Aorta (tissue), 5 donors: Measurements from ENCODE around the gene KRTAP5-1. TPM values are rescaled to one million over a fixed set of nuclear protein-coding genes. Genes with fewer than 3 reads are reported as not detected.

ENCODE experiments used
- ATAC-seq: fragments of 200-7000 bp; cut with Tn5 transposase; one replicate; pipeline ENCODE4 v1.9.1; 2022; ENCODE audit warnings: moderate library complexity; ENCODE audit not compliant: low FRiP score
- DNase-seq, 2 donors: peaks; one replicate each; pipeline ENCODE4 v3.0.0-alpha.2; 2020
- H3K27ac ChIP-seq, 2 donors: one replicate each; pipeline ENCODE4 v1.5.1; 2013; ENCODE audit warnings: low read length in 2 of 2, mild to moderate bottlenecking in 2 of 2, moderate library complexity in 2 of 2, control low read depth in 1 of 2, inconsistent platforms in 1 of 2, low read depth in 1 of 2
- H3K27me3 ChIP-seq, 2 donors: one replicate each; pipeline ENCODE4 v1.6.1; 2013; ENCODE audit warnings: control low read depth in 1 of 2, low read length in 1 of 2, mild to moderate bottlenecking in 1 of 2, moderate library complexity in 1 of 2; ENCODE audit not compliant: insufficient read depth in 2 of 2, control insufficient read depth in 1 of 2
- H3K36me3 ChIP-seq, 2 donors: one replicate each; pipeline ENCODE4 v1.6.1; 2013; ENCODE audit warnings: control low read depth in 1 of 2, low read length in 1 of 2, mild to moderate bottlenecking in 1 of 2; ENCODE audit not compliant: insufficient read depth in 2 of 2, control insufficient read depth in 1 of 2
- H3K4me1 ChIP-seq, 2 donors: one replicate each; pipeline ENCODE4 v1.6.1; 2013; ENCODE audit warnings: low read length in 2 of 2, control low read depth in 1 of 2, mild to moderate bottlenecking in 1 of 2, moderate library complexity in 1 of 2; ENCODE audit not compliant: insufficient read depth in 2 of 2, control insufficient read depth in 1 of 2
- H3K4me3 ChIP-seq, 2 donors: one replicate each; pipeline ENCODE4 v1.5.1; 2013; ENCODE audit warnings: low read length in 2 of 2, control low read depth in 1 of 2, mild to moderate bottlenecking in 1 of 2
- H3K9me3 ChIP-seq: one replicate; pipeline ENCODE4 v1.6.1; 2013; ENCODE audit warnings: mild to moderate bottlenecking, low read length; ENCODE audit not compliant: control insufficient read depth
- WGBS, 2 donors: extraction: QIAGEN DNeasy Blood & Tissue Kit; methylation state at CpG; one replicate each; pipeline ENCODE4 v1.1.7; 2013; 5-methylcytosine and 5-hydroxymethylcytosine counted together
- intact Hi-C, 2 donors: fragments of 100-400 bp; cut with DNase I; formaldehyde crosslinking; loops; one replicate each; pipeline versions ENCODE4 v1.14.2 to v1.15.0; 2022
- polyA plus RNA-seq, 2 donors: library from polyadenylated mRNA; stranded (reverse); fragments of 200-250 nt; gene quantifications; one replicate each; pipeline ENCODE4 v1.2.3, GENCODE V29; 2013
- total RNA-seq, 2 donors: library from RNA; stranded (reverse); fragmentation: NEBNext Ultra II Directional; extraction: Animal tissue kit (Norgen Biotek cat#: 25700); gene quantifications; one replicate each; pipeline ENCODE4 v1.2.1, GENCODE V29; 2021
- donor health status: healthy with polysubstance abuse.
- donor health status: Bipolar disorder and iron deficiency.
- donor health status: DM: no; HTN: no; CAD: no.
- donor health status: DM: no; HTN: no; CAD: no.
- donor health status: DM: yes; HTN: yes; CAD: no.

The KRTAP5-1 gene
- total and polyA plus RNA-seq, 4 donors, result not detected

DNA sequence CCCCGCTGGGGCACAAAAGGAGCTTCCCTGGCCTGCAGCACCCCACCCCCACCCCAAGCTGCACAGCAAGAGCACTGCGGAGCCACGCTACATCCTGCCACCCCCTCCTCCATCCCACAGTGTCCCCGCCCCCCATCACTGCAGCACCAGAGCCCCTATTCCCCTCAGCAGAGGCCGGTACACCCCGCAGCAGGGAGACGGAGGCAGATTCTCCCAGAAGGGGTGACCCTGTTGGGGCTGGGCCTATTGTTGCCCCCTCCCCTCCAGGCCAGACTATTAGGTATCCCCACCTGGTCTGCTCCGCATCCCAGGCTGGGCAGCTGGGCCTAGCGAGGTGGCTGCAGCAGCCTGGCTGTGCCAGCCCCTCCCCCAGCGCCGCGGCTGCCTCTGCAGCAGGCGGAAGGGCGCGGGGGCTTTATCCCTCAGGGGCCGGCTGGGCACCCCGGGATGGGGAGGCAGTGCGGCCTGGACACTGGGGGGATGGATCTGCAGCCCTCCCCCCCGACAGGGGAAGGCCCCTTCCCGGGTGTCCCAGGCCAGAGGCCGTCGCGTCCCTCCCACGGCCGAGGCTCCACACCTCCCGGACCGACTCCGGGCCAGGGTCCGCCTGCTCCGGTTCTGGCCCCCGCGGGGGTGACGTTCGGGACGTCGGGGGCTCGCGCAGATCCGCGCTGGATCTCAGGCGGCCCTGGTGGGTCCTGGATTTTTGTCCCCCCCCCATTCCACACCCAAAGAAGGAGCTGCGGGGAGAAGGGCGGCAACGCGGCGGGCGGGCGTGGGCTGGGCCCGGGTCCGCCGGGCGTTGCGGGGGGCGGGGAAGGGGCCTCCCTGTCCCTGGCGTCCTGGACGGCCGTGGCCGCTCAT is 14.0 kb downstream of the KRTAP5-1 start:
- no peaks in the 10 kb centered on the region for H3K9me3 ChIP-seq
- 2% methylated on average over 34 to 58 of the region's 58 CpGs for WGBS, 2 donors
- intact Hi-C loops, result no loop called here
- peak overlapping the region; percentile 67 to 78 for H3K4me3 ChIP-seq
- DNase-seq (peak; percentile 58 to 79), ATAC-seq (no peak)
- H3K36me3 ChIP-seq, result no peaks in the 10 kb centered on the region
- H3K27me3 ChIP-seq, result no peaks in the 10 kb centered on the region
- H3K27ac ChIP-seq, result no peak overlapping the region
- no peaks in the 10 kb centered on the region for H3K4me1 ChIP-seq

DNA sequence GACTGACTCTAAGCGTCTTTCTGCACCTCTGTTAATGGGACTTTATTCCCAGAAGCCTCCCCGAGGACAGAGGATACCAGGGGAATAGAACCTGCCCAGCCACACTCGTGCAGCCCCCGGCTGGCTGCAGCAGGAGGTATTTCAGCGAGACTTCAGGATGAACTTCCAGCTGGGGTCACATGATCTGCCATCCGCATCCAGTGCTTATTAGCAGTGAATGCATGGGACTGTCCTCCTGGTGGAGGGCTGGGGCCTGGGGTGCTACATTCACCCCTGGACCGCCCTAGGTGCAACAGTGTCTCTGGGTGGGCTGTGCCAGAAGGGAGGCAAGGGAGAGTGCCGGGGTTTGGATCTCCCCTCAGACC is 14.6 kb downstream of the KRTAP5-1 start:
- ATAC-seq (no peak), DNase-seq (no peak)
- Histone ChIP-seq H3K4me3 (no peak overlapping the region), H3K27ac (no peak overlapping the region), H3K27me3 (no peaks in the 10 kb centered on the region), H3K36me3 (no peaks in the 10 kb centered on the region), H3K4me1 (no peaks in the 10 kb centered on the region), H3K9me3 (no peaks in the 10 kb centered on the region)
- 48 to 51% methylated on average over 8 of the region's 8 CpGs for WGBS, 2 donors
- intact Hi-C loops, result no loop called here

DNA sequence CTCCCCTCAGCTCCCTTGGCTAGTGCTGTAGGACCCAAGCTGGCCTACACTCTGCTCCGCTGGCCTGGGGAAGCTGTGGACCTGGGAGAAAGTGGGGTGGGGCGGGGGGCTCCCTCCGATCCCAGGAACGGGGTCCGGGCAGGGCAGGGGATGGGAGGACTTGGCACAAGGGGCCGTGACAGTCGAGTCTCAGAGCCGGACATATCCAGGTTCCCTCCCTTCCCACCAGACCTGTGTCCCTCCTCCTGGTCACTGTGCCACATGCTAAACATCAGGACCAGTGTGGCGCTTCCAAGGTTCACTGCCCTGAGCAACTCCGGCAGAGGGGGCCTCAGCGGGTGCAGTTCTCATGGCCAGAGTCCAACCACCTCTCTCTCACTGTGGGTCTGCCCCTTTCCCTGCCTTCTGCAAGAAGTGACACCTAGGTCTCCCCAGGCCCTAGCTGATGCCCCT is 15.1 kb downstream of the KRTAP5-1 start:
- DNase-seq (peak in 1 of 2 donors; percentile 70), ATAC-seq (no peak)
- Histone ChIP-seq H3K4me1 (no peaks in the 10 kb centered on the region), H3K27me3 (no peaks in the 10 kb centered on the region), H3K36me3 (no peaks in the 10 kb centered on the region), H3K9me3 (no peaks in the 10 kb centered on the region), H3K4me3 (no peak overlapping the region), H3K27ac (no peak overlapping the region)
- 50 to 56% methylated on average over 11 of the region's 11 CpGs for WGBS, 2 donors
- intact Hi-C loops, result no loop called here

DNA sequence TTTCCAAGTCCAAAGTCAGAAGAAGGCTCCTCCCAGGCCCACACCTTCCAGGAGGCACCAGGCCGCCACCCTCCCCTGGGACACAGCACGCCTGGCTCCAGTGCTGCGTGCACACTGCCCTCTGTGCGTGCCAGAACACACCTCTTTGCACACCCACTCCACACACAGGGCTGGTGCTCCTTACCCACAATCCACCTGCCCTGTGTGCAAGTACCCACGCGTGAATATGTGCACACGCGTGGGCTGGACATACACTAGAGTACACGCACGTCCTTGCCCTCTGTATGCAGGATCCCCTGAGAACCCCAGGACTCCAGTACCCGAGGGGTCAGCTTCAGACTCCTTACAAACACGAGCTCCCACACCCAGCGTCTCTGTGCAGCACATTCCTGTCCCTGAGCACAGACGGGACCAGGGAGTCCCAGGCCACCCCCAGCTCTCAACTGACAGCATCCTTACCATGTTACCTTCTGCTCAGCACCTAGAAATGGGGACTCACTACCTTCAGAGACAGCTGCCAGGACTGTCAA is 15.8 kb downstream of the KRTAP5-1 start:
- Histone ChIP-seq H3K36me3 (no peaks in the 10 kb centered on the region), H3K9me3 (no peaks in the 10 kb centered on the region), H3K27ac (no peak overlapping the region), H3K4me3 (no peak overlapping the region), H3K27me3 (no peaks in the 10 kb centered on the region), H3K4me1 (no peaks in the 10 kb centered on the region)
- WGBS, 2 donors, result 44 to 45% methylated on average over 14 of the region's 14 CpGs
- ATAC-seq (no peak), DNase-seq (peak in 1 of 2 donors; percentile 59)
- intact Hi-C loops, result no loop called here

DNA sequence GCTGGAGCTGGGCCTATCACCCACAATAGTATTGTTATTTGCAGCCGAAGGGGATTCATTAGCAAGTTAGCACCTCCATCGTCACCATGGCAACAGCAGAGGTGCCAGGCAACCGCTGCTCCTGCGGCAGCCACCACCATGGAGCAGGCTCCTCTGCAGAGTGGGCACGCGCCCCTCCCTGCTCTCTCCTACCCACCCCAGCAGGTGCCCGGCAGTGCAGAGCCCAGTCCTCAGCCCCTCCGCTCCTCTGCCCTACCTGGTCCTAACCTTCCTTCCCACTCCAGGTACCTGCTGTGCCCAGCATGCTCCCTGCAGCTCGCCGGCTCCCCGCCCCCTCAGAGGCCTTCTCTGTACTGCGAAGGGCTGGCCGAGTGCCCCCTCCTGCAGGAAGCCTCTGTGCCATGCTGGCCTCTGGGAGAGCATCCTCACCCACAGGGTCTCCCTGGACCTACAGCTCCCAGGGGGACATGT is 16.6 kb downstream of the KRTAP5-1 start:
- no peak overlapping the region for H3K27ac ChIP-seq
- intact Hi-C loops, result no loop called here
- no peaks in the 10 kb centered on the region for H3K9me3 ChIP-seq
- peak; percentile 44 to 74 for DNase-seq
- ATAC-seq, result no peak
- no peaks in the 10 kb centered on the region for H3K4me1 ChIP-seq
- WGBS, 2 donors, result 55 to 56% methylated on average over 13 of the region's 13 CpGs
- H3K36me3 ChIP-seq, result no peaks in the 10 kb centered on the region
- no peaks in the 10 kb centered on the region for H3K27me3 ChIP-seq
- no peak overlapping the region for H3K4me3 ChIP-seq

DNA sequence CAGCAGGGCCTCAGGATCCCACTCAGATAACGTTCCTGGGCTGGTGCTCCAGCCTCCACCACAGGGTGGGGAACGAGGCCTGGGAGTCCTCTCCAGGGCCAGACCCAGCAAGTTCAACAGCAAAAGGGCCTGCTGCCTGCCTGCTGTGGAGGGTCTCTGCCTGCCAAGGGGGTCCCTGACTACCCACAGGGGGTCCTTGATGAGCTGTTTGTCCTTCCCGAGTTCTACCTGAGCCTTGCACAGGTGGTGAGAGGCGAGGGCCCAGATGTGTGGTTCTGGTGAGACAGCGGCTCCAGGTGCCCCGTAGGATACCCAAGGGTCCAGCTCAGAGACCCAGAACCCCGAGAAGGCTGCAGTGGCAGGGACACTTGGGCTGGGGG is 17.4 kb downstream of the KRTAP5-1 start:
- ATAC-seq, result no peak
- Histone ChIP-seq H3K36me3 (no peaks in the 10 kb centered on the region), H3K9me3 (no peaks in the 10 kb centered on the region), H3K4me3 (no peak overlapping the region), H3K4me1 (no peaks in the 10 kb centered on the region), H3K27ac (no peak overlapping the region), H3K27me3 (no peaks in the 10 kb centered on the region)
- 68 to 76% methylated on average over 7 of the region's 7 CpGs for WGBS, 2 donors
- no peak for DNase-seq
- intact Hi-C loops, result no loop called here

DNA sequence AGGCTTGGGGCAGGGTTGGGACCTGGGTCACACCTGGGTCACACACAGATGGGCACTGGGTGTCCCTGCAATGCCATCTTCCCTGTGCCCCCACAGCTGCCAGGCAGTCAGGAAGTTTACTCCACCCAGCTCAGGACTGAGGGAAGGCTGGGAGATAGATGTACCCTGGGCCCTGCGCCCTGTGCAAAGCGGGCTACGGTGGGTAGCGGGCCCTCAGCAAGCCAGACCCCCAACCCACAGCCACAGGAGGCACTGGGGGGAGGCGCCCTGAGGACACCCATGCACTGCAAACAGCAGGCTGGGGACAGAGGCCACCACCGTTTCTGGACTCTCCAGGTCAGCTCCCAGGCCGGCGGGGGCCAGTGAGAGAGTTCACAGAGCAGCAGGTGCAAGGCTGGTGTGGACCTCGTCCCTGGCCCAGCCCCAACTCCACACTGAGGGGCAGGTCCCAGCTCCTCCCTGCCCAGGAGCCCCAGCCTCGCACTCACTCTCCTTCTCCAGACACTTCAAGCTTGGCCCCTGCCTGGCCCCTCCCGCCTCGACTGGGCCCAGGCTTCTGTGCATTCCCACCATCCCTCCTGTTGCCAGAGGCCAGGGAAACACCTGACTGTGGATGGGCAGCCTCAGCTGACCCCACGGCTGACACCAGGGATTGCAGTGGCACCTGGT is 17.9 kb downstream of the KRTAP5-1 start:
- Histone ChIP-seq H3K4me3 (no peak overlapping the region), H3K4me1 (no peaks in the 10 kb centered on the region), H3K9me3 (no peaks in the 10 kb centered on the region), H3K36me3 (no peaks in the 10 kb centered on the region), H3K27ac (no peak overlapping the region), H3K27me3 (no peaks in the 10 kb centered on the region)
- WGBS, 2 donors, result 65 to 74% methylated on average over 12 to 13 of the region's 13 CpGs
- no peak for ATAC-seq
- DNase-seq, result peak; percentile 47 to 75
- intact Hi-C loops, result no loop called here

DNA sequence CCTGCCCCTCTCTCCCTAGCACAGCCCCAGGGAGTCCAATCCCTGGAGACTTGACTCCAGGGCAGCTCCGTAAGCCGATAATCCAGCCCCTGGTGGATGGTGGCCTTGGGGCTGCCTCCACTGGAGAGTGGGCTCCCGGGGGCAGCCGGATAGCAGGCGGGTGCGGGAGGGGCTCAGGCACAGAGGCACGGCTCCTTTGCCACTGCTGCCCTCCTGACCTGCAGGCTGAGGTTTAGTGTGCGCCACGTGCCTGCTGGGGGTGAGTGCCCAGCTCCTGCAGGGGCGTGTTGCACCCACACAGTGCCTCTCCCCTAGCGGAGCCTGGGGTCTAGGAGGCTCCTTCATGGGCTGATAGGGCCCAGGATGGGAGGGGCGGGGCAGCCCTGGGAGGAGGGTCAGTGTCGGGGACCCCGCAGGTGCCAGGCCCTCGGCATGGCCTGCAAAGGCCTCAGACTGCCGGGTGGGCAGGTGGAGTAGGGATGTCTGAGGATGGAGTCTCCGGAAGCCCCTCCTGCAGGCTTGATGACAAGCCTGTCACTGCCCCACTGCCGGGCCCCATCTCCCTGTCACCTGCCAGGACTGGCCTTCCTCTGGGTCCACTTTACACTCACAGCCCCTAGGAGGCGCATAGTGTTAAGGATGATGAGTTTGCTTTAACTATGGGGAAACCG is 18.6 kb downstream of the KRTAP5-1 start:
- intact Hi-C loops, result no loop called here
- Histone ChIP-seq H3K4me1 (no peaks in the 10 kb centered on the region), H3K9me3 (no peaks in the 10 kb centered on the region), H3K36me3 (no peaks in the 10 kb centered on the region), H3K27ac (no peak overlapping the region), H3K4me3 (no peak overlapping the region), H3K27me3 (no peaks in the 10 kb centered on the region)
- DNase-seq, result no peak
- WGBS, 2 donors, result 76 to 80% methylated on average over 20 of the region's 20 CpGs
- no peak for ATAC-seq
